ENCODE results near the gene ZBTB2. TPM values are rescaled to one million over a fixed set of nuclear protein-coding genes. Genes with fewer than 3 reads are reported as not detected.

The ZBTB2 gene
- total and polyA plus RNA-seq, 10 of the 15 experiments (the other 5 are each of a cell fraction or from before 2014, with no cell fraction given) = 4.2 to 21.9 (median 15.0) TPM

GRCh38 chr6:151325075-151326050 lies 66.0 kb downstream of the ZBTB2 start:
- H3K79me2 ChIP-seq (ENCODE audit: control insufficient read depth, insufficient read depth, low read length) = no peaks in the 10 kb centered on the region

More at GRCh38 chr6:151325075-151326050, 66.0 kb downstream of the ZBTB2 start:
- peak overlapping the region; percentile 60; the same call in 1 of the 2 replicates for H3K4me2 ChIP-seq (ENCODE audit: control insufficient read depth, insufficient read depth)
- no peak overlapping the region for H3K9ac ChIP-seq (ENCODE audit: control insufficient read depth, insufficient read depth, low read length)
- 18% methylated on average over 43 of the region's 46 CpGs for WGBS (ENCODE audit: insufficient coverage, insufficient replicate concordance, low lambda C conversion rate, missing lambda C conversion rate)
- no peaks in the 10 kb centered on the region for H4K20me1 ChIP-seq (ENCODE audit: control insufficient read depth, insufficient read depth)
- SMC1A ChIA-PET (ENCODE audit: uncharacterized antibody, unreplicated experiment) = interaction anchor here (0.7 to 9.5 kb wide), 16 partner anchors 10 to 509 kb away, joined by 3 to 200 read pairs (median 4); no protein-coding TSS in a partner anchor
- in situ Hi-C loops (cut with MboI) = loop anchor here (5.0 kb wide), 1 partner anchor 433 kb away; no protein-coding TSS in a partner anchor
- RAD21 ChIA-PET (ENCODE audit: unreplicated experiment) = interaction anchor here (0.7 to 7.3 kb wide), 11 partner anchors 11 to 508 kb away, joined by 3 to 180 read pairs (median 4); no protein-coding TSS in a partner anchor
- DNase-seq (ENCODE audit: low read depth, low spot score) (no peak), ATAC-seq (peak; percentile 58), FAIRE-seq (no peak)
- no peaks in the 10 kb centered on the region for H3K4me1 ChIP-seq (ENCODE audit: control insufficient read depth, insufficient read depth, low read length)
- H2AFZ ChIP-seq (ENCODE audit: control insufficient read depth, low read depth, low read length) = no peak overlapping the region
- H3K36me3 ChIP-seq (ENCODE audit: control insufficient read depth in 2 of 2, insufficient read depth in 2 of 2, low read length in 1 of 2) = no peaks in the 10 kb centered on the region
- intact Hi-C loops (cut with micrococcal nuclease; ENCODE audit: unreplicated experiment) = no loop called here
- no peak overlapping the region for H3K4me3 ChIP-seq
- H3K27me3 ChIP-seq (replicated peaks in 1 of 2; ENCODE audit: control insufficient read depth in 2 of 2, insufficient read depth in 2 of 2, low read length in 1 of 2) = peaks cover 0 to 7% of the 10 kb centered on the region in 2 experiments; a peak in 2 of 4 replicates
- POLR2A ChIA-PET = interaction anchor here (0.6 kb wide), 2 partner anchors 385 to 1523 kb away, joined by 3 read pairs; no protein-coding TSS in a partner anchor
- TF ChIP-seq NR2C1 (IDR thresholded peaks at IDR 0.05) = no peak
- TF ChIP-seq USF1 (IDR thresholded peaks at IDR 0.05; ENCODE audit: borderline replicate concordance, extremely low read length, insufficient read depth, low read depth, low read length) = peak; percentile 10
- no peak for TF ChIP-seq IKZF2 (IDR thresholded peaks at IDR 0.05)
- TF ChIP-seq BHLHE40 (IDR thresholded peaks at IDR 0.05; ENCODE audit: borderline replicate concordance in 1 of 2, low read depth in 2 of 2, low read length in 1 of 2) = peak in 1 of 2 experiments; percentile 50; a peak in 1 of 4 replicates
- TF ChIP-seq CHD4 (IDR thresholded peaks at IDR 0.05) = no peak
- no peak for TF ChIP-seq PAX5 (IDR thresholded peaks at IDR 0.05; ENCODE audit: borderline replicate concordance, low read depth, low read length)
- CTCF ChIA-PET = interaction anchor here (0.6 to 7.7 kb wide), 71 partner anchors 8 to 989 kb away, joined by 3 to 369 read pairs (median 4); no protein-coding TSS in a partner anchor
- no peaks in the 10 kb centered on the region for H3K9me3 ChIP-seq (replicated peaks; ENCODE audit: control insufficient read depth, insufficient read depth, low read length)
- no TSS peak for BruUV-seq (replicated peaks)
- no peak overlapping the region for H3K27ac ChIP-seq (ENCODE audit: control insufficient read depth, insufficient read depth)
